Liver (tissue), 9 donors: Measurements from ENCODE around the gene BRD1. TPM values are rescaled to one million over a fixed set of nuclear protein-coding genes. Genes with fewer than 3 reads are reported as not detected.

Experiments used
- DNase-seq: peaks from one replicate; pipeline ENCODE4 v3.0.0-alpha.2; 2017; ENCODE audit warnings: low spot score
- H3K27ac ChIP-seq, 2 donors: one replicate each; pipeline ENCODE4 v1.7.0; 2013; ENCODE audit warnings: inconsistent platforms in 2 of 2, low read length in 2 of 2, control low read depth in 1 of 2, low read depth in 1 of 2, mild to moderate bottlenecking in 1 of 2
- H3K27me3 ChIP-seq, 4 donors: one replicate each; pipeline versions ENCODE4 v1.6.1 to v1.7.0; 2013; ENCODE audit warnings: low read length in 3 of 4, inconsistent platforms in 1 of 4, mild to moderate bottlenecking in 1 of 4, moderate library complexity in 1 of 4; ENCODE audit not compliant: control insufficient read depth in 4 of 4, insufficient read depth in 4 of 4
- H3K36me3 ChIP-seq, 4 donors: one replicate each; pipeline versions ENCODE4 v1.6.1 to v1.7.0; 2013; ENCODE audit warnings: low read length in 3 of 4, mild to moderate bottlenecking in 3 of 4, low read depth in 1 of 4, moderate library complexity in 1 of 4; ENCODE audit not compliant: control insufficient read depth in 4 of 4, insufficient read depth in 3 of 4
- H3K4me1 ChIP-seq, 4 donors: one replicate each; pipeline versions ENCODE4 v1.6.1 to v1.7.0; 2013; ENCODE audit warnings: low read length in 3 of 4, mild to moderate bottlenecking in 3 of 4, moderate library complexity in 1 of 4; ENCODE audit not compliant: control insufficient read depth in 4 of 4, insufficient read depth in 4 of 4
- H3K4me3 ChIP-seq, 3 donors: one replicate each; pipeline versions ENCODE4 v1.6.1 to v1.7.0; 2013; ENCODE audit warnings: low read length in 3 of 3, control low read depth in 1 of 3, low read depth in 1 of 3, mild to moderate bottlenecking in 1 of 3
- H3K9ac ChIP-seq, 2 donors: one replicate each; pipeline ENCODE4 v1.7.0; 2013; ENCODE audit warnings: low read length in 2 of 2, mild to moderate bottlenecking in 2 of 2, moderate library complexity in 2 of 2, control low read depth in 1 of 2, low read depth in 1 of 2
- H3K9me3 ChIP-seq, 4 donors: one replicate each; pipeline versions ENCODE4 v1.6.1 to v1.7.0; 2013; ENCODE audit warnings: low read length in 3 of 4; ENCODE audit not compliant: control insufficient read depth in 4 of 4
- ATF3 ChIP-seq: IDR thresholded peaks from 2 replicates; pipeline ENCODE4 v1.6.1; 2016; ENCODE audit warnings: antibody characterized with exemption
- CTCF ChIP-seq: fragments of 150-350 bp; IDR thresholded peaks from 2 replicates; pipeline ENCODE4 v1.5.1; 2017; ENCODE audit warnings: improper control_type of control experiment, low read depth, low read length; ENCODE audit not compliant: missing input control
- EGR1 ChIP-seq, 2 donors: IDR thresholded peaks; 2 replicates each; pipeline ENCODE4 v1.6.1; 2016 to 2018; ENCODE audit warnings: antibody characterized with exemption in 2 of 2, low read depth in 2 of 2
- FOXA1 ChIP-seq: IDR thresholded peaks from 2 replicates; pipeline ENCODE4 v1.6.1; 2016; ENCODE audit warnings: antibody characterized with exemption
- FOXA2 ChIP-seq: IDR thresholded peaks from 2 replicates; pipeline ENCODE4 v1.6.1; 2016; ENCODE audit warnings: antibody characterized with exemption
- HNF4A ChIP-seq, 2 donors: conservative IDR thresholded peaks; 2 replicates each; pipeline ENCODE4 v1.6.1; 2016; ENCODE audit warnings: antibody characterized with exemption in 2 of 2, mild to moderate bottlenecking in 2 of 2
- HNF4G ChIP-seq: IDR thresholded peaks from 2 replicates; pipeline ENCODE4 v1.6.1; 2016; ENCODE audit warnings: antibody characterized with exemption
- JUND ChIP-seq, 2 donors: IDR thresholded peaks; 2 replicates each; pipeline ENCODE4 v1.6.1; 2016; ENCODE audit warnings: antibody characterized with exemption in 2 of 2
- MAX ChIP-seq: IDR thresholded peaks from 2 replicates; pipeline ENCODE4 v1.6.1; 2016; ENCODE audit warnings: antibody characterized with exemption
- NR2F2 ChIP-seq: IDR thresholded peaks from 2 replicates; pipeline ENCODE4 v1.6.1; 2016; ENCODE audit warnings: antibody characterized with exemption
- RAD21 ChIP-seq, 2 donors: IDR thresholded peaks; 2 replicates each; pipeline ENCODE4 v1.6.1; 2016; ENCODE audit warnings: antibody characterized with exemption in 2 of 2, mild to moderate bottlenecking in 2 of 2
- REST ChIP-seq: IDR thresholded peaks from 2 replicates; pipeline ENCODE4 v1.6.1; 2016; ENCODE audit warnings: antibody characterized with exemption, mild to moderate bottlenecking
- RXRA ChIP-seq, 2 donors: IDR thresholded peaks; 2 replicates each; pipeline ENCODE4 v1.6.1; 2017 to 2018; ENCODE audit warnings: antibody characterized with exemption in 2 of 2, mild to moderate bottlenecking in 1 of 2
- SP1 ChIP-seq: IDR thresholded peaks from 2 replicates; pipeline ENCODE4 v1.6.1; 2018; ENCODE audit warnings: antibody characterized with exemption, mild to moderate bottlenecking
- TAF1 ChIP-seq: conservative IDR thresholded peaks from 2 replicates; pipeline ENCODE4 v1.6.1; 2016; ENCODE audit warnings: antibody characterized with exemption, mild to moderate bottlenecking
- YY1 ChIP-seq: IDR thresholded peaks from 2 replicates; pipeline ENCODE4 v1.6.1; 2016; ENCODE audit warnings: antibody characterized with exemption, mild to moderate bottlenecking
- ZBTB33 ChIP-seq: IDR thresholded peaks from 2 replicates; pipeline ENCODE4 v1.6.1; 2016; ENCODE audit warnings: antibody characterized with exemption
- WGBS: extraction: QIAGEN DNeasy Blood & Tissue Kit; methylation state at CpG from one replicate; pipeline ENCODE4 v1.1.7; 2013; 5-methylcytosine and 5-hydroxymethylcytosine counted together
- polyA plus RNA-seq, 2 donors: library from polyadenylated mRNA; stranded (reverse) in 1 of 2; unstranded in 1 of 2; fragments of 200-250 nt in 1 of 2; fragments of >200 nt in 1 of 2; fragmentation: Nextera tagmentation in 1 of 2; extraction: Ambion mirVana in 1 of 2; gene quantifications; one replicate each; pipeline versions ENCODE4 v1.2.1 to v1.2.3, GENCODE V29; 2013 to 2015
- total RNA-seq, 2 donors: library from RNA; depleted of rRNA; stranded (reverse); fragments of >200 nt; gene quantifications; one replicate each; pipeline ENCODE4 v1.2.3, GENCODE V29; 2014
- donor health status: healthy.
- donor health status: healthy.
- donor health status: healthy.
- donor health status: healthy.
- donor health status: healthy.

The BRD1 gene
- total and polyA plus RNA-seq, 4 donors = 3.3 to 20.7 (median 11.6) TPM

GRCh38 chr22:49779853-49780697, 47.6 kb downstream of the BRD1 start:
- H3K4me3 ChIP-seq = no peak overlapping the region
- no peak overlapping the region for H3K9ac ChIP-seq
- H3K9me3 ChIP-seq = no peaks in the 10 kb centered on the region
- H3K4me1 ChIP-seq = no peaks in the 10 kb centered on the region
- H3K27ac ChIP-seq = no peak overlapping the region
- no peaks in the 10 kb centered on the region for H3K27me3 ChIP-seq
- H3K36me3 ChIP-seq = peaks cover 19 to 61% (median 30%) of the 10 kb centered on the region in 4 donors
- TF ChIP-seq TAF1 (no peak), HNF4G (no peak), FOXA2 (no peak), HNF4A (conservative IDR thresholded peaks at IDR 0.05) (no peak), ATF3 (no peak), RAD21 (IDR thresholded peaks at IDR 0.05) (no peak), SP1 (no peak), REST (no peak), JUND (IDR thresholded peaks at IDR 0.05) (no peak), MAX (no peak), ZBTB33 (no peak), YY1 (no peak), NR2F2 (no peak), FOXA1 (no peak), EGR1 (IDR thresholded peaks at IDR 0.05; ENCODE audit: low read depth in 2 of 2) (no peak), CTCF (no peak), RXRA (IDR thresholded peaks at IDR 0.05) (no peak)
- no peak for DNase-seq
- WGBS = 91% methylated on average over 34 of the region's 34 CpGs
